ENCODE results near the gene ZFP69B.
A peak's percentile ranks its signal among the peaks of the same experiment; 100 is the strongest.

Gene ZFP69B

GRCh38 chr1:40508375-40509341 is 58.4 kb downstream of the ZFP69B start, which contains the start of gene EXO5:
EXO5 (plus strand) TSS chr1:40508767; CDS start chr1:40514545, 5,778 bp downstream.
- peaks cover 20% of the 10 kb centered on the region for H3K4me1 ChIP-seq (ENCODE audit: control insufficient read depth, low read length)
- peaks cover 12% of the 10 kb centered on the region for H3K36me3 ChIP-seq (ENCODE audit: control insufficient read depth, low read length)
- H4K20me1 ChIP-seq (ENCODE audit: control insufficient read depth, insufficient read depth, low read depth, low read length): no peaks in the 10 kb centered on the region
- H3K4me2 ChIP-seq (ENCODE audit: low read length): peak within 1 kb of the TSS; percentile 98
- H3K9me3 ChIP-seq (ENCODE audit: control insufficient read depth, insufficient read depth, low read length): peaks cover 9% of the 10 kb centered on the region; the same call in 1 of the 2 replicates
- H3K27ac ChIP-seq (ENCODE audit: low read depth, low read length): peak within 1 kb of the TSS; percentile 52
- H3K27me3 ChIP-seq (ENCODE audit: control insufficient read depth, low read length): no peaks in the 10 kb centered on the region
- peak within 1 kb of the TSS; percentile 97 for H3K4me3 ChIP-seq (ENCODE audit: low read length)
- H3F3A ChIP-seq (ENCODE audit: control insufficient read depth, insufficient read depth): peaks cover 3% of the 10 kb centered on the region; the same call in 1 of the 2 replicates
- peaks cover 28% of the 10 kb centered on the region for H3K79me2 ChIP-seq (ENCODE audit: control insufficient read depth, low read length)
- no peaks in the 10 kb centered on the region for H3K9me2 ChIP-seq (replicated peaks; ENCODE audit: control insufficient read depth, low read length)
- TF ChIP-seq CTCF (IDR thresholded peaks at IDR 0.05; ENCODE audit: low read depth, low read length, poor library complexity, severe bottlenecking) (no peak), EZH2phosphoT487 (IDR thresholded peaks at IDR 0.05; ENCODE audit: borderline replicate concordance, low read length) (no peak)

Measured in DOHH2 (cell line).